Sigmoid colon (tissue), 7 donors: ENCODE measurements around the gene RAB3C. TPM values are rescaled to one million over a fixed set of nuclear protein-coding genes. Genes with fewer than 3 reads are reported as not detected.
A peak's percentile ranks its signal among the peaks of the same experiment; 100 is the strongest.

Experiments
- DNase-seq: peaks from one replicate; pipeline ENCODE4 v3.0.0-alpha.2; 2019
- H3K27ac ChIP-seq, 4 donors: fragments of 200-600 bp; sonication (generic); one replicate each; pipeline ENCODE4 v1.5.1; 2016 to 2019; ENCODE audit warnings: mild to moderate bottlenecking in 1 of 4
- H3K27me3 ChIP-seq, 3 donors: fragments of 200-600 bp; sonication (generic); one replicate each; pipeline ENCODE4 v1.5.1; 2019; ENCODE audit warnings: mild to moderate bottlenecking in 1 of 3
- H3K36me3 ChIP-seq, 4 donors: fragments of 200-600 bp; sonication (generic); one replicate each; pipeline ENCODE4 v1.5.1; 2016 to 2019
- H3K4me1 ChIP-seq, 4 donors: fragments of 200-600 bp; sonication (generic); one replicate each; pipeline ENCODE4 v1.5.1; 2017 to 2019
- H3K4me3 ChIP-seq, 4 donors: fragments of 200-600 bp; sonication (generic); one replicate each; pipeline ENCODE4 v1.5.1; 2017 to 2019; ENCODE audit warnings: mild to moderate bottlenecking in 2 of 4, moderate library complexity in 1 of 4
- H3K9me3 ChIP-seq, 4 donors: fragments of 200-600 bp in 3 of 4; sonication (generic) in 3 of 4; one replicate each; pipeline versions ENCODE4 v1.5.1 to v1.6.1; 2013 to 2019
- CTCF ChIP-seq, 4 experiments: fragments of 450-650 bp in 3 of 4; fragments of 200-600 bp in 1 of 4; IDR thresholded peaks; one replicate each; pipeline ENCODE4 v1.5.1; 2016 to 2019; ENCODE audit warnings: antibody characterized with exemption in 4 of 4, mild to moderate bottlenecking in 3 of 4, moderate library complexity in 2 of 4
- EP300 ChIP-seq, 4 donors: sonication (generic); formaldehyde crosslinking; IDR thresholded peaks; one replicate each; pipeline ENCODE4 v1.6.1; 2017; ENCODE audit warnings: antibody characterized with exemption in 4 of 4
- POLR2A ChIP-seq, 2 donors: fragments of 450-650 bp; IDR thresholded peaks; one replicate each; pipeline ENCODE4 v1.6.1; 2016; ENCODE audit warnings: antibody characterized with exemption in 2 of 2, mild to moderate bottlenecking in 2 of 2, moderate library complexity in 2 of 2
- POLR2AphosphoS5 ChIP-seq, 4 donors: sonication (generic); formaldehyde crosslinking; IDR thresholded peaks; one replicate each; pipeline ENCODE4 v1.6.1; 2017; ENCODE audit warnings: antibody characterized with exemption in 4 of 4
- WGBS, 2 donors: extraction: QIAGEN DNeasy Blood & Tissue Kit; methylation state at CpG; one replicate each; pipeline ENCODE4 v1.1.7; 2013; 5-methylcytosine and 5-hydroxymethylcytosine counted together
- intact Hi-C: fragments of 100-400 bp; cut with DNase I; formaldehyde crosslinking; loops from one replicate; pipeline ENCODE4 v1.15.1; 2023
- polyA plus RNA-seq, 3 donors: library from polyadenylated mRNA; stranded (reverse); fragments of 200-250 nt; gene quantifications; one replicate each; pipeline ENCODE4 v1.2.3, GENCODE V29; 2013
- total RNA-seq, 4 donors: library from RNA; depleted of rRNA; stranded (reverse); fragments of >200 nt; gene quantifications; one replicate each; pipeline ENCODE4 v1.1.0, GENCODE V29; 2016
- donor health status: healthy with polysubstance abuse.
- donor health status: Bipolar disorder and iron deficiency.
- donor health status: healthy.

RAB3C gene
- total and polyA plus RNA-seq, 7 donors, result under 0.01 to 17.6 (median 2.4) TPM; not detected in 1

GRCh38 chr5:58753446-58753845 is 170.6 kb downstream of the RAB3C start:
- no peak overlapping the region for H3K4me3 ChIP-seq
- intact Hi-C loops, result no loop called here
- H3K4me1 ChIP-seq, result no peaks in the 10 kb centered on the region
- TF ChIP-seq CTCF (IDR thresholded peaks at IDR 0.05), result no peak
- no peak for TF ChIP-seq POLR2AphosphoS5 (IDR thresholded peaks at IDR 0.05)
- TF ChIP-seq POLR2A (IDR thresholded peaks at IDR 0.05), result no peak
- TF ChIP-seq EP300 (IDR thresholded peaks at IDR 0.05), result no peak
- no peaks in the 10 kb centered on the region for H3K36me3 ChIP-seq
- 83 to 85% methylated on average over 5 of the region's 5 CpGs for WGBS, 2 donors
- H3K9me3 ChIP-seq, result no peaks in the 10 kb centered on the region
- no peak overlapping the region for H3K27ac ChIP-seq
- no peak for DNase-seq
- H3K27me3 ChIP-seq, result no peaks in the 10 kb centered on the region

GRCh38 chr5:58754250-58754649 is 171.4 kb downstream of the RAB3C start:
- WGBS, 2 donors, result 55 to 83% methylated on average over 6 of the region's 6 CpGs

GRCh38 chr5:58755397-58755796 is 172.5 kb downstream of the RAB3C start:
- no peak overlapping the region for H3K4me3 ChIP-seq
- H3K4me1 ChIP-seq, result peaks cover 0 to 4% (median 0%) of the 10 kb centered on the region in 4 donors
- H3K9me3 ChIP-seq, result no peaks in the 10 kb centered on the region
- WGBS, 2 donors, result 81 to 90% methylated on average over 3 of the region's 3 CpGs
- DNase-seq, result no peak
- TF ChIP-seq EP300 (IDR thresholded peaks at IDR 0.05) (no peak), CTCF (IDR thresholded peaks at IDR 0.05) (no peak), POLR2AphosphoS5 (IDR thresholded peaks at IDR 0.05) (no peak), POLR2A (IDR thresholded peaks at IDR 0.05) (no peak)
- no peaks in the 10 kb centered on the region for H3K36me3 ChIP-seq
- H3K27me3 ChIP-seq, result no peaks in the 10 kb centered on the region
- intact Hi-C loops, result no loop called here
- no peak overlapping the region for H3K27ac ChIP-seq

More at GRCh38 chr5:58754250-58754649, 171.4 kb downstream of the RAB3C start:
- intact Hi-C loops, result no loop called here
- H3K36me3 ChIP-seq, result no peaks in the 10 kb centered on the region
- H3K9me3 ChIP-seq, result no peaks in the 10 kb centered on the region
- no peak for DNase-seq
- H3K4me1 ChIP-seq, result peaks cover 0 to 4% (median 0%) of the 10 kb centered on the region in 4 donors
- TF ChIP-seq POLR2AphosphoS5 (IDR thresholded peaks at IDR 0.05), result no peak
- no peak for TF ChIP-seq CTCF (IDR thresholded peaks at IDR 0.05)
- no peak for TF ChIP-seq POLR2A (IDR thresholded peaks at IDR 0.05)
- no peak for TF ChIP-seq EP300 (IDR thresholded peaks at IDR 0.05)
- H3K27me3 ChIP-seq, result no peaks in the 10 kb centered on the region
- H3K27ac ChIP-seq, result no peak overlapping the region
- H3K4me3 ChIP-seq, result no peak overlapping the region

GRCh38 chr5:58759745-58760144 is 176.9 kb downstream of the RAB3C start:
- WGBS, 2 donors, result 5 to 20% methylated on average over 4 of the region's 4 CpGs
- intact Hi-C loops, result no loop called here
- DNase-seq, result no peak
- Histone ChIP-seq H3K4me3 (peak overlapping the region in 2 of 4 donors; percentile 10 to 25), H3K27me3 (no peaks in the 10 kb centered on the region), H3K27ac (no peak overlapping the region), H3K9me3 (no peaks in the 10 kb centered on the region), H3K4me1 (peaks cover 0 to 4% (median 0%) of the 10 kb centered on the region in 4 donors), H3K36me3 (no peaks in the 10 kb centered on the region)
- TF ChIP-seq CTCF (IDR thresholded peaks at IDR 0.05) (no peak), EP300 (IDR thresholded peaks at IDR 0.05) (no peak), POLR2AphosphoS5 (IDR thresholded peaks at IDR 0.05) (no peak), POLR2A (IDR thresholded peaks at IDR 0.05) (no peak)

DNA sequence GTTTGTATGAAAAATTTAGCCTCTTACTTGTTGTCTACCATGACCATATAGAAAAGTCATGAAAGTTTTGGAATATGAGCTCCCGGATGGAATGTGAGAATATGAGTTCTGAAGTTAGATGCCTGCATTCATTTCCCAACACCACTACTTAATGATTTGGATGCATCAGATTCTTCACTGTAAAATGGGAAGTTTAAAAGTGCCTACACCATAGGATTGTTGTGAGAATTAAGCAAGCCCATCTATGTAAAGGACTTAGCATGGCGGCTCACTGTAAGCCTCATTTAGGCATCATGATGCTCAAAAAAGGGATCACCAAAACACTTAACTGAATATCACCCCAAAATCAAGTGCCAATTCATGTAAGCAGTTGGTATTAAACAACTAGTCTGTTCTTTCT is 177.3 kb downstream of the RAB3C start:
- Histone ChIP-seq H3K27ac (no peak overlapping the region), H3K9me3 (no peaks in the 10 kb centered on the region), H3K4me3 (peak overlapping the region in 2 of 4 donors; percentile 10 to 25), H3K36me3 (no peaks in the 10 kb centered on the region), H3K27me3 (no peaks in the 10 kb centered on the region), H3K4me1 (peaks cover 0 to 4% (median 0%) of the 10 kb centered on the region in 4 donors)
- intact Hi-C loops, result no loop called here
- DNase-seq, result no peak
- TF ChIP-seq EP300 (IDR thresholded peaks at IDR 0.05) (no peak), POLR2A (IDR thresholded peaks at IDR 0.05) (no peak), CTCF (IDR thresholded peaks at IDR 0.05) (no peak), POLR2AphosphoS5 (IDR thresholded peaks at IDR 0.05) (no peak)
- 91% methylated on average over 2 of the region's 2 CpGs for WGBS, 2 donors
